ENCODE results near the gene PLTP.
"Not testable (repeated sequence)": the region's sequence is repeated elsewhere in the genome, so short reads cannot be mapped to it uniquely, and the experiment has no call there.

DNA sequence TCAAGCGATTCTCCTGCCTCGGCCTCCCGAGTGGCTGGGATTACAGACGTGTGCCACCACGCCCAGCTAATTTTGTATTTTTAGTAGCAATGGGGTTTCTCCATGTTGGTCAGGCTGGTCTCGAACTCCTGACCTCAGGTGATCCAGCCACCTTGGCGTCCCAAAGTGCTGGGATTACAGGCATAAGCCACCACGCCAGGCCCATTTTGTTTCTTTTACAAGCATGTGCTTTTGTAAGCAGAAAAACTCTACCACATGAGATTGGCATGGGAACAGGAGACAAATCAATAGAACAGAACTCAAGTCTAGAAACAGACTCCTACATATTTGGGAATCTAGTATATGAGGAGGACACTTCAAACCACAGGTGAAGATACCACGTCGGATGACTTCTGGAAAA lies 44.4 kb upstream of the PLTP start:
- TF ChIP-seq, protein P1, sequence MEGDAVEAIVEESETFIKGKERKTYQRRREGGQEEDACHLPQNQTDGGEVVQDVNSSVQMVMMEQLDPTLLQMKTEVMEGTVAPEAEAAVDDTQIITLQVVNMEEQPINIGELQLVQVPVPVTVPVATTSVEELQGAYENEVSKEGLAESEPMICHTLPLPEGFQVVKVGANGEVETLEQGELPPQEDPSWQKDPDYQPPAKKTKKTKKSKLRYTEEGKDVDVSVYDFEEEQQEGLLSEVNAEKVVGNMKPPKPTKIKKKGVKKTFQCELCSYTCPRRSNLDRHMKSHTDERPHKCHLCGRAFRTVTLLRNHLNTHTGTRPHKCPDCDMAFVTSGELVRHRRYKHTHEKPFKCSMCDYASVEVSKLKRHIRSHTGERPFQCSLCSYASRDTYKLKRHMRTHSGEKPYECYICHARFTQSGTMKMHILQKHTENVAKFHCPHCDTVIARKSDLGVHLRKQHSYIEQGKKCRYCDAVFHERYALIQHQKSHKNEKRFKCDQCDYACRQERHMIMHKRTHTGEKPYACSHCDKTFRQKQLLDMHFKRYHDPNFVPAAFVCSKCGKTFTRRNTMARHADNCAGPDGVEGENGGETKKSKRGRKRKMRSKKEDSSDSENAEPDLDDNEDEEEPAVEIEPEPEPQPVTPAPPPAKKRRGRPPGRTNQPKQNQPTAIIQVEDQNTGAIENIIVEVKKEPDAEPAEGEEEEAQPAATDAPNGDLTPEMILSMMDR (conservative IDR thresholded peaks at IDR 0.05; ENCODE audit: low read depth, low read length), result not testable (repeated sequence)
- TF ChIP-seq EZH2 (IDR thresholded peaks at IDR 0.05; ENCODE audit: low read length, unreplicated experiment); EZH2phosphoT487 (IDR thresholded peaks at IDR 0.05; ENCODE audit: borderline replicate concordance, low read length): not testable (repeated sequence)

Data from PC-3 (cell line).